G401.6 (cell line): ENCODE data around the gene ST8SIA1.

Source experiments
- FAIRE-seq: peaks from 2 replicates; lab custom pipeline; 2012; peaks lifted over from hg19 to GRCh38; lab: Jason Lieb, UNC

Gene ST8SIA1

GRCh38 chr12:22282283-22282682 is 52.2 kb downstream of the ST8SIA1 start:
- no peak for FAIRE-seq

GRCh38 chr12:22276867-22277266 is 57.6 kb downstream of the ST8SIA1 start:
- no peak for FAIRE-seq

GRCh38 chr12:22276313-22276712 is 58.2 kb downstream of the ST8SIA1 start:
- FAIRE-seq = no peak

GRCh38 chr12:22275843-22276242 is 58.7 kb downstream of the ST8SIA1 start:
- FAIRE-seq = no peak

GRCh38 chr12:22272335-22273151 is 62.0 kb downstream of the ST8SIA1 start:
- no peak for FAIRE-seq

- no peak for FAIRE-seq
Observed at GRCh38 chr12:22271023-22271422, 63.5 kb downstream of the ST8SIA1 start.

GRCh38 chr12:22268973-22269372 is 65.5 kb downstream of the ST8SIA1 start:
- no peak for FAIRE-seq

- FAIRE-seq = no peak
Observed at GRCh38 chr12:22268406-22268805, 66.1 kb downstream of the ST8SIA1 start.

- no peak for FAIRE-seq
Observed at GRCh38 chr12:22266101-22266500, 68.4 kb downstream of the ST8SIA1 start.

GRCh38 chr12:22264380-22264779 is 70.1 kb downstream of the ST8SIA1 start:
- no peak for FAIRE-seq

- FAIRE-seq = no peak
Observed at GRCh38 chr12:22262309-22262708, 72.2 kb downstream of the ST8SIA1 start.

GRCh38 chr12:22257100-22257499 is 77.4 kb downstream of the ST8SIA1 start:
- FAIRE-seq = no peak

- FAIRE-seq = no peak
Observed at GRCh38 chr12:22256605-22257004, 77.9 kb downstream of the ST8SIA1 start.

- no peak for FAIRE-seq
Observed at GRCh38 chr12:22256041-22256441, 78.5 kb downstream of the ST8SIA1 start.

GRCh38 chr12:22255097-22255496 is 79.4 kb downstream of the ST8SIA1 start:
- no peak for FAIRE-seq

- FAIRE-seq = no peak
Observed at GRCh38 chr12:22254478-22254877, 80.0 kb downstream of the ST8SIA1 start.

- no peak for FAIRE-seq
Observed at GRCh38 chr12:22252057-22252456, 82.5 kb downstream of the ST8SIA1 start.

GRCh38 chr12:22250762-22251161 is 83.7 kb downstream of the ST8SIA1 start:
- FAIRE-seq = no peak

GRCh38 chr12:22248571-22249115 is 85.9 kb downstream of the ST8SIA1 start:
- FAIRE-seq = no peak

GRCh38 chr12:22248121-22248520 is 86.4 kb downstream of the ST8SIA1 start:
- no peak for FAIRE-seq

- FAIRE-seq = no peak
Observed at GRCh38 chr12:22246217-22246846, 88.2 kb downstream of the ST8SIA1 start.

GRCh38 chr12:22242726-22243125 is 91.8 kb downstream of the ST8SIA1 start:
- no peak for FAIRE-seq

- FAIRE-seq = no peak
Observed at GRCh38 chr12:22238211-22238610, 96.3 kb downstream of the ST8SIA1 start.

- no peak for FAIRE-seq
Observed at GRCh38 chr12:22234561-22234960, 99.9 kb downstream of the ST8SIA1 start.
